Activated CD4-positive, alpha-beta T cell treated with anti-CD3 and anti-CD28 coated beads, Interleukin-2, amount 10 ng/mL, durations not matched to agents 24 days and 14 days (primary cell): Measurements from ENCODE around the gene ZFP36L2. TPM values are rescaled to one million over a fixed set of nuclear protein-coding genes. Genes with fewer than 3 reads are reported as not detected.

Experiments used
- DNase-seq: peaks from one replicate; pipeline ENCODE4 v3.0.0; 2022
- H3K27ac Mint-ChIP-seq: one replicate; pipeline ENCODE4 v1.8.0; 2022; ENCODE audit warnings: mild to moderate bottlenecking, mixed read lengths
- H3K27me3 Mint-ChIP-seq: one replicate; pipeline ENCODE4 v1.8.0; 2022; ENCODE audit warnings: mixed read lengths
- H3K36me3 Mint-ChIP-seq: one replicate; pipeline ENCODE4 v1.8.0; 2022; ENCODE audit warnings: low read depth, mild to moderate bottlenecking, mixed read lengths
- H3K4me1 Mint-ChIP-seq: one replicate; pipeline ENCODE4 v1.8.0; 2021; ENCODE audit warnings: mixed read lengths
- H3K4me3 Mint-ChIP-seq: one replicate; pipeline ENCODE4 v1.8.0; 2022; ENCODE audit warnings: mild to moderate bottlenecking, moderate library complexity, mixed read lengths
- H3K9me3 Mint-ChIP-seq: one replicate; pipeline ENCODE4 v1.8.0; 2021; ENCODE audit warnings: mixed read lengths
- intact Hi-C: fragments of 100-400 bp; cut with micrococcal nuclease; formaldehyde crosslinking; loops from one replicate; pipeline ENCODE4 v1.15.1; 2023
- total RNA-seq: library from RNA; stranded (reverse); gene quantifications from 2 replicates; pipeline ENCODE4 v1.2.3, GENCODE V29; 2022

Gene ZFP36L2
- total RNA-seq, 1 donor from 2014 or later: 93.1 TPM

DNA sequence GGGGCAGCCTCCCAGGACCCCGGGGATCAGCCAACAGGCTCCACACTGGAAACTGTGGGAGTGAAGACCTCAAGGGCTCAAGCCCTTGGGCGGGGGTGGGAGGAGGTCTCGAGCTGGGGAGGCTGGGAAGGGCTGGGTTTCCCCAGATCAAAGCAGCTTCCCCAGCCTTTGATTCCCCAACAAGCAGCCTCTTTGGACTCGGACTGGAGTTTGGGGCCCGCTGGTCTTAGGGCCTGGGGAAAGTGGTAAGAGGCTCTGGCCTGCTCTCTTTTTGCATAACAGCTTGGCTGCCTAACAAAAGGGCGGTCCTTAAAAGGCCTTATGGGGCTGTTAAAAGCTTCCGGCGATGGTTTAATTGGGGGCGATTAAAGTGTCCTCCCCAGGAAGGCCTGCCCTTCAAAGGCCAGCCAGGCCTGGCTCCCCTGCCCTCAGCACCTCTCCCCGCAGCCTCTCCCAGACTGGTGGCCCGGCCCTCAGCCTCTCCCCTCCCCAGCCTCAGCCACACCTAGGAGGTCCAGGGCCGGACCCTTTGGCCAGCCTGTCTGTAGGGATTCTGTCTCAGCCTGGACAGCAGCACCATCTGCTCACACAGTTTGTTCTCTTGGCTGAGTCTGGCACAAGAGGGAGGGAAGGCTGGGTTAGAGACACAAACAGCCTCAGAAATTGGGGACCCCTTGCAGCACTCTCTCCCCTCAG is 39.6 kb downstream of the ZFP36L2 start:
- no peaks in the 10 kb centered on the region for H3K27me3 Mint-ChIP-seq
- no peaks in the 10 kb centered on the region for H3K9me3 Mint-ChIP-seq
- peak overlapping the region; percentile 2 for H3K27ac Mint-ChIP-seq
- DNase-seq: no peak
- intact Hi-C loops: no loop called here
- peaks cover 32% of the 10 kb centered on the region for H3K4me1 Mint-ChIP-seq
- H3K4me3 Mint-ChIP-seq: no peak overlapping the region
- H3K36me3 Mint-ChIP-seq: no peaks in the 10 kb centered on the region

DNA sequence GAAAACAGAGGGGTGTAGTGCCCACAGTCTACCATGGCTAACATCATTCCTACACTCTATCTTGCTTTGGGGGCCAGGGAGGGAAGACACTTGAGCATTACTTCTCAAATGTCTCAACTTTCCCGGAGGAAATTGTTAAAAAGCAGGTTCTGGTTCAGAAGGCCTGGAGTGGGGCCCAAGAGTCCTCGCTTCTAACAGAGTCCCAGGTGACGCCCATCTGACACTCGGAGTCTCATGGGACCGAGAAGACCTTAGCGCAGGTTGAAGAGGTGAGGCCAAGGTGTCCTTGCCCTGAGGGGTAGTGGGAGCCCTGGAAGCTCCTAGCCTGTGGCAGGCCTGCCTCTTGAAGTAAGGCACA is 40.1 kb downstream of the ZFP36L2 start:
- DNase-seq: no peak
- H3K27ac Mint-ChIP-seq: no peak overlapping the region
- H3K9me3 Mint-ChIP-seq: no peaks in the 10 kb centered on the region
- H3K4me1 Mint-ChIP-seq: peaks cover 32% of the 10 kb centered on the region
- no peak overlapping the region for H3K4me3 Mint-ChIP-seq
- H3K36me3 Mint-ChIP-seq: no peaks in the 10 kb centered on the region
- intact Hi-C loops: no loop called here
- no peaks in the 10 kb centered on the region for H3K27me3 Mint-ChIP-seq

GRCh38 chr2:43185146-43185545 is 41.3 kb downstream of the ZFP36L2 start:
- intact Hi-C loops: no loop called here
- H3K4me1 Mint-ChIP-seq: peaks cover 40% of the 10 kb centered on the region
- H3K27ac Mint-ChIP-seq: peak overlapping the region; percentile 85
- no peaks in the 10 kb centered on the region for H3K27me3 Mint-ChIP-seq
- no peaks in the 10 kb centered on the region for H3K9me3 Mint-ChIP-seq
- H3K36me3 Mint-ChIP-seq: no peaks in the 10 kb centered on the region
- DNase-seq: no peak
- H3K4me3 Mint-ChIP-seq: no peak overlapping the region

DNA sequence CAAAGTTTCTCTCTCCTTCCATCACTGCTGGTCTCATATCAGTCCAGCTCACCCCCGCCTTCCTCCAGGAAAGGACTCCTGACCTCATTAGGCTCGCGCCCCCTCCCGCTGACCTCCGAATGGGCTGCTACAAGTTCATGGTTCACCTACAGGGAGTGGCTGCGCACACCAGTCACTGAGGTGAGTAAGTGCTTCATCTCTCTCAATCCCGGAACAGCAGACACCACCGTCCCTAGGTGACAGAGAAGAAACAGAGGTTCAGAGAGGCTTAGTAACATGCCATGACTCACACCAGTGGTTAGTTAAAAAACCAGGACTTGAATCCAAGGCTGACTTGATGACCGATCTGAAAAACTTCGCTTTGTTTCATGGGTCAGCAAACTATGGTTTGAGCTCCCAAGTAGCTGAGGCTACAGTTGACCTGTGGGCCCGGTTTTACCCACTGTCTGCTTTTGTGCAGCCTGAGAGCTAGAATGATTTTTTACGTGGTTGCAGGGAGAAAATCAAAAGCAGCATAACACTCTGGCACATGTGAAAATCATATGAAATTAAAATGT is 42.0 kb downstream of the ZFP36L2 start:
- Mint-ChIP-seq H3K4me3 (peak overlapping the region; percentile 14), H3K4me1 (peaks cover 40% of the 10 kb centered on the region), H3K27me3 (no peaks in the 10 kb centered on the region), H3K9me3 (no peaks in the 10 kb centered on the region), H3K36me3 (no peaks in the 10 kb centered on the region), H3K27ac (peak overlapping the region; percentile 85)
- intact Hi-C loops: loop anchor here (1.0 kb wide), 2 partner anchors 10 to 11 kb away; no protein-coding TSS in a partner anchor
- DNase-seq: peak; percentile 86

DNA sequence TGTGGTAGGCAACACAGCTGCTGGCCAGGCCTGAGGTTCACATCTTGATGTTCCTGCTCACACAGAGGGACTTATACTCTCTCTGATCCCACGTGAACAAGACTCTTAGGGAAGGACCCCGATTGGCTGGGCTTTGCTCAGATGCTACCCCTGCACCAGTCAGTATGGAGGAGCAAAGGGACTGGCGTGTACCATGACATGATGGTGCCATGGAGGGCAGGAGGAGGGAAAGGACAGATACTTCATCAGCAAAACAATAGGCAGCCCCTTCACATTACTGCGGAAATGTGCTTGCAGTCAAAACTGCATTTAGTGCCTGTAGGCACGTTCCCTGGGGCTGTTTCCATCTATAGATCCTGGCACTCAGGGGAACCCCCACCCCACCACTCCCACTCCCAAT is 42.7 kb downstream of the ZFP36L2 start:
- intact Hi-C loops: loop anchor here (1.0 kb wide), 2 partner anchors 9 to 12 kb away; no protein-coding TSS in a partner anchor
- H3K4me3 Mint-ChIP-seq: no peak overlapping the region
- H3K36me3 Mint-ChIP-seq: no peaks in the 10 kb centered on the region
- H3K4me1 Mint-ChIP-seq: peaks cover 45% of the 10 kb centered on the region
- peak; percentile 57 for DNase-seq
- H3K27ac Mint-ChIP-seq: peak overlapping the region; percentile 36
- no peaks in the 10 kb centered on the region for H3K9me3 Mint-ChIP-seq
- no peaks in the 10 kb centered on the region for H3K27me3 Mint-ChIP-seq

DNA sequence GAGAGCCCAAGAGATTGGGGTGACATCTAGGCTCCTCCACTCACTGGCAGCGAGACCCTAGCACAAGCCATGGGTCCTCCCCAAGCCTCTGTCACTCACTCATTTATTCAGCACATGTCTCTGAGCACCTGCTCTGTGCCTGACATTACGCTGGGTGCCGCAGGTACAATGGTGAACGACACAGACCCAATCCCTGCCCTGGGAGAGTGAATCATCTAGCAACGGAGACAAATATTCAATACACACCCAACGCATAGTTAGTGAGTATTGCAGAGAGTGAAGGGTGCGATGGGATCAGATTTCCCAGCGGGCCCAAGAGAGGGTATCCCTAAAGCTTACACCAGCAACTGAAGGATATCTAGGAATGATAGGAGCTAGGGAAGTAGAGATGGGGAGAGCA is 45.5 kb downstream of the ZFP36L2 start:
- no peak overlapping the region for H3K4me3 Mint-ChIP-seq
- peak overlapping the region; percentile 50 for H3K27ac Mint-ChIP-seq
- DNase-seq: no peak

GRCh38 chr2:43179942-43180341 is 46.5 kb downstream of the ZFP36L2 start:
- Mint-ChIP-seq H3K4me1 (peaks cover 62% of the 10 kb centered on the region), H3K36me3 (no peaks in the 10 kb centered on the region), H3K4me3 (no peak overlapping the region), H3K27me3 (no peaks in the 10 kb centered on the region), H3K9me3 (no peaks in the 10 kb centered on the region), H3K27ac (no peak overlapping the region)
- intact Hi-C loops: no loop called here
- no peak for DNase-seq

More for the DNA sequence above, 45.5 kb downstream of the ZFP36L2 start:
- intact Hi-C loops: no loop called here
- Mint-ChIP-seq H3K9me3 (no peaks in the 10 kb centered on the region), H3K4me1 (peaks cover 59% of the 10 kb centered on the region), H3K36me3 (no peaks in the 10 kb centered on the region), H3K27me3 (no peaks in the 10 kb centered on the region)

GRCh38 chr2:43178602-43179542 is 47.5 kb downstream of the ZFP36L2 start:
- H3K36me3 Mint-ChIP-seq: no peaks in the 10 kb centered on the region
- H3K4me3 Mint-ChIP-seq: peak overlapping the region; percentile 42
- DNase-seq: peak; percentile 79
- H3K27me3 Mint-ChIP-seq: no peaks in the 10 kb centered on the region
- no peaks in the 10 kb centered on the region for H3K9me3 Mint-ChIP-seq
- intact Hi-C loops: no loop called here
- peak overlapping the region; percentile 90 for H3K27ac Mint-ChIP-seq
- H3K4me1 Mint-ChIP-seq: peaks cover 63% of the 10 kb centered on the region

DNA sequence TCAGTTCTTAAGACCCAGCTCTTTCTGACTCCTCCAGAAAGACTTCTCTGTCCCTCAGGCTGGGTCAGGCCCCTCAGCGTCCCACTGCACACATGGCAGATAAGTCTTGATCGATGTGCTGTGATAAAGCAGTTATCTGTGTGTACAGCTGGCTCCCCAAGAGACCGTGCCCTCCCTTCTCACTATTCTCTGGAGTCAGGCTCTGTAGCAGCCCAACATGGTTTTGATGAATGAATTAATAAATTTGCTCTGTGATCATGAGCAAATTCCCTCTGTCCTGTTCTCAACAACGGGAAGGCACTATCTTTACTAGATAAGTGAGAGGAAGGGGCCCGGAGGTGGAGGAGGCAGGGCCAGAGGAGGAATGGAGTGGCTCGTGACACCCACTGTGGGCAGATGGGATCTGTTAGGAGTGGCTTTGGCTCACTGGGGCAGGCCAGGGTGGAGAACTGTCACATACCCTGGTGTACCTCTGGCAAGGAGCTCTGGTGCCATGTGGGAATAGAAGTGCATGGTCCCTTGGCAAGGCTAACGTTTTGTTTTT is 48.3 kb downstream of the ZFP36L2 start:
- no peak overlapping the region for H3K4me3 Mint-ChIP-seq
- no peak for DNase-seq
- intact Hi-C loops: no loop called here
- peaks cover 68% of the 10 kb centered on the region for H3K4me1 Mint-ChIP-seq
- peak overlapping the region; percentile 90 for H3K27ac Mint-ChIP-seq
- no peaks in the 10 kb centered on the region for H3K9me3 Mint-ChIP-seq
- no peaks in the 10 kb centered on the region for H3K27me3 Mint-ChIP-seq
- no peaks in the 10 kb centered on the region for H3K36me3 Mint-ChIP-seq

DNA sequence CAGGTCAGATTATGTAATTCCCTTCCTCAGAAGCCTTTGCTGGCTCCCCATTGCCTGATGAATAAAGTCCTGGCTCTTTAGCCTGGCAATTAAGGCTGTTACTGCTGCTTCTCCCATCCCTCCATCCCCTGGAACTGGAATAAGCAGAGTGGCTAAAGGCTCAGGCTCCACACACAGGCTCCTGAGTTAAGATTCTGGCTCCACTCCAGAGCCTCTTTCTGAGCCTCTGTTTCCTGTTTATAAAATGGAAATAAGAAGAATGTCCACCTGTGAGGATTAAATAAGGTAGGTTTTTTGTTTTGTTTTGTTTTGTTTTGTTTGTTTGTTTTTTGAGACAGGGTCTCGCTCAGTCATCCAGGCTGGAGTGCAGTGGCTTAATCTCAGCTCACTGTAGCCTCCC is 50.0 kb downstream of the ZFP36L2 start:
- Mint-ChIP-seq H3K36me3 (no peaks in the 10 kb centered on the region), H3K4me1 (peaks cover 75% of the 10 kb centered on the region), H3K9me3 (no peaks in the 10 kb centered on the region), H3K27ac (peak overlapping the region; percentile 93), H3K4me3 (no peak overlapping the region), H3K27me3 (no peaks in the 10 kb centered on the region)
- DNase-seq: no peak
- intact Hi-C loops: no loop called here

DNA sequence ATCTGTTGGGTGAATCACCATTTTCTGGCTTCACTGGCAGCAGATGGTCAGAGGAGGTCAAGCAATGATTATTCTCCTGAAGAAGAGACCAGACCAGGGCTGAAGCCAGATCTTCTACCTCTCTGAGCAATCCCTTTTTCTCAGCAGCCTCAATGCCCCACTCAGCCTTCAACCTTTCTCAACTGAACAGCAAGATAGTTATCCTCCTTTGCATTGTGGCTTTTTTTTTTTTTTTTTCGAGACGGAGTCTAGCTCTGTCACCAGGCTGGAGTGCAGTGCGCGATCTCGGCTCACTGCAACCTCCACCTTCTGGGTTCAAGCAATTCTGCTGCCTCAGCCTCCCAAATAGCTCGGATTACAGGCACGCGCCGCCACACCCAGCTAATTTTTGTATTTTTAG is 50.5 kb downstream of the ZFP36L2 start:
- H3K27me3 Mint-ChIP-seq: no peaks in the 10 kb centered on the region
- H3K4me3 Mint-ChIP-seq: peak overlapping the region; percentile 42
- intact Hi-C loops: loop anchor here (2.0 kb wide), 1 partner anchor 27 kb away; no protein-coding TSS in a partner anchor
- peaks cover 74% of the 10 kb centered on the region for H3K4me1 Mint-ChIP-seq
- no peak for DNase-seq
- H3K36me3 Mint-ChIP-seq: no peaks in the 10 kb centered on the region
- no peaks in the 10 kb centered on the region for H3K9me3 Mint-ChIP-seq
- peak overlapping the region; percentile 93 for H3K27ac Mint-ChIP-seq

DNA sequence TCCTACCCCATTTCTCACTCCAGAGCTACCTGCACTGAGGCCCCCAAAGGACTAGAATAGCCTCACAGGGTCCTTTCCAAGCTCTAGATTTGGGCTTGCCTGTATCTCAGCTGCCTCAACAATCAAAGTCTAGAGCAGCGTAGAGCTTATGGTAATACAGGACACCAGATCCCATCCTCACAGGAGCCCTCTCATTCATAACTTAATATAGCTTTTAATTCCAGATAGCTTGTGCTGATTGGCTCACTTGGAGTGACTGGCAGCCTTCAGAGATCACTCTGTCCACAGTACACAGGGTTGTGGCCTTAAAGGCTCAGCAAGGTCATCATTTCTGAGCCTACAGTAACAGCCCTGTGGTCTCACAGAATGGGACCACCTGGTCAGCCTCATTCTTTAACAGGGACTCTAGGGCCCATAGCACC is 51.4 kb downstream of the ZFP36L2 start:
- Mint-ChIP-seq H3K4me1 (peaks cover 75% of the 10 kb centered on the region), H3K36me3 (no peaks in the 10 kb centered on the region), H3K9me3 (no peaks in the 10 kb centered on the region), H3K27me3 (no peaks in the 10 kb centered on the region), H3K27ac (peak overlapping the region; percentile 93), H3K4me3 (peak overlapping the region; percentile 72)
- intact Hi-C loops: loop anchor here (2.0 kb wide), 1 partner anchor 26 kb away; no protein-coding TSS in a partner anchor
- peak; percentile 73 for DNase-seq

GRCh38 chr2:43174368-43174916 is 52.0 kb downstream of the ZFP36L2 start:
- Mint-ChIP-seq H3K4me3 (peak overlapping the region; percentile 72), H3K27ac (peak overlapping the region; percentile 93), H3K9me3 (no peaks in the 10 kb centered on the region), H3K4me1 (peaks cover 81% of the 10 kb centered on the region), H3K27me3 (no peaks in the 10 kb centered on the region), H3K36me3 (no peaks in the 10 kb centered on the region)
- peak; percentile 94 for DNase-seq
- intact Hi-C loops: loop anchor here (1.0 to 2.0 kb wide), 8 partner anchors 10 to 252 kb away; partner anchors contain the start of gene ZFP36L2
